ENCODE data around the gene FUT2.

DNA sequence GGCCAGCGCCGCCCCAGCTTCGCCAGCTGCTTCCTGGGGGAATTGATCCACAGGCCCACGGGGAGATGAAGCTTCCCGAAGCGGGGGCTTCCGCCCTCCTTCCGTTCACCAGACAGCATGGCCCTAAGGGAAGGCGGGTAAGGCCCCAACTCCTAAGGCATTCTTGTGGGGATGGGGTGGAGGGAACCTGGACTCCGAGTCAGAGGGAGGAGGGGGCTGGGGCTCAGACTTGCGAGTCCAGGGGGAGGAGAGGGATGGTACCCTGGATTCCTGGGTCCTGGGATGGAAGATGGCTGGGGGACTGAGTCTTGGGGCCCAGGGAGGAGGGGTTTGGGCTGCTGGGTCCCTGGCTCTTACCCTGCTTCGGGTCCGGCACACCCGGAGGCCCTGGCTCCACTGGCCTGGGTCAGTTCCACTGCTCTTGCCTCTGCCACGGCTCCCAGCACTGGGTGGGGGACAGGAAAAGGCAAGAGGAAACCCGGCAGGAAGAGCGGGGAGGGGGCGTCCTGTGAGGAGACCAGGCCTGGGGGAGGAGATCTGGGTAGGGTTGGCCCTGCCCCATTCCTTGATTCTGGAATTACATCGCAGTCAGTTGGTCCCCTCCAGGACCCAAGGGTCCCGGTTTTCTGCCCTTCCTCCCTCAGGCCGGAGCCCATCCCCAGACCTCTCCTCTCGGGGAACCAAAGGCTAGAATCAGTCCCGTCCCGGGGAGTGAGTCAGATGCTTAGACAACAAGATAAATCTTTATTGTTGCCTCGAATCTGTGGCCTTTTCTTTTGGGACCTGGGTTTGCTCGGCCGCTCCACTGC, 44.6 kb downstream of the FUT2 start, which contains the start of gene RASIP1:
- no peak for TF ChIP-seq OSR1 (CRISPR knock-in tag; IDR thresholded peaks at IDR 0.05)
- TF ChIP-seq ZNF8 (CRISPR knock-in tag; IDR thresholded peaks at IDR 0.05) = no peak
- TF ChIP-seq ZNF565 (CRISPR knock-in tag; conservative IDR thresholded peaks at IDR 0.05; ENCODE audit: low read depth) = no peak
- TF ChIP-seq ZFP30 (CRISPR knock-in tag; IDR thresholded peaks at IDR 0.05) = no peak
- no peak for TF ChIP-seq TOX (CRISPR knock-in tag; IDR thresholded peaks at IDR 0.05; ENCODE audit: borderline replicate concordance)

Data from SK-N-SH treated with all-trans-retinoic acid at 6 μM for 48 hours (cell line).